Measurements from ENCODE around the gene ITSN1.
"Not testable (repeated sequence)": the region's sequence is repeated elsewhere in the genome, so short reads cannot be mapped to it uniquely, and the experiment has no call there.

Gene ITSN1

DNA sequence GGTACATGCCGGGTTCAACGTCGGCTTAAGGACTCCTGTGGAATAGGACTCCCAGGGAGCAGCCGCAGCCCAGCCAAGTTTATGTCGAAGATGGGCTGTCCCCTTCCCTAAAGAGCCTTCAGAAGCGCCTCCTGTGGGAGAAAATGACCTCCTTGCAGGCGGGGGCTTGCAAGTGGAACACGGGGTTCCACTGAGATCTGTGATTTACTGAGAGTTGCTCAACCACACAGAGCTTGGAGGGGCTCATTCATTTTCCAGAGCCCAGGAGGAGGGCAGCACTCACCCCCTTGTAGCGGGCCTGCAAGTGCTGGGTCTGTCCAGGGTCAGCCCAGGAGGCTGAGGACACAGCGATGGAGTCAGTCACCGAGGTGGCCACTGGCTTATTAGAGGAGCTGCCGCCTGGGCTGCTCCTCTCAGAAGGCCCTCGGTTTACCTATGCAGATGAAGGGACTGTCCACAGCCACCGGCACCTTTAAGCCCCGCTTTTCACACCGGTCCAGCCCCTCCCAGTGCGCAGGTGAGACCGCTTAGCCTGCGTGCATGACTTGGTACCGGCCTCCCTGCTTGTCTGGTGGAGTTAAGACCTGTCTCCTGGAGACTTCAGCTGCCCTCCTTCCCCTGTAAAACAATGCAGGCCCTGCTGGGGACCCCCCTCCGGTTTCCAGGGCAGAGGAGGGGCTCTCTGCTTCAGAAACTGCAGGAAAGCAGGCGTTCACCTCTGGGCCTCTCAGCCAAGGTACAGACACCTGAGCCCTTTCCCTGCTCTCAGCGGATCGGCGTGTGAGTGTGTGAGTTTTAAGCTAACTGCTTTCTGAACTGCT, 215.8 kb downstream of the ITSN1 start:
- DNase-seq (ENCODE audit: low read depth): no peak
- TF ChIP-seq, protein P1, sequence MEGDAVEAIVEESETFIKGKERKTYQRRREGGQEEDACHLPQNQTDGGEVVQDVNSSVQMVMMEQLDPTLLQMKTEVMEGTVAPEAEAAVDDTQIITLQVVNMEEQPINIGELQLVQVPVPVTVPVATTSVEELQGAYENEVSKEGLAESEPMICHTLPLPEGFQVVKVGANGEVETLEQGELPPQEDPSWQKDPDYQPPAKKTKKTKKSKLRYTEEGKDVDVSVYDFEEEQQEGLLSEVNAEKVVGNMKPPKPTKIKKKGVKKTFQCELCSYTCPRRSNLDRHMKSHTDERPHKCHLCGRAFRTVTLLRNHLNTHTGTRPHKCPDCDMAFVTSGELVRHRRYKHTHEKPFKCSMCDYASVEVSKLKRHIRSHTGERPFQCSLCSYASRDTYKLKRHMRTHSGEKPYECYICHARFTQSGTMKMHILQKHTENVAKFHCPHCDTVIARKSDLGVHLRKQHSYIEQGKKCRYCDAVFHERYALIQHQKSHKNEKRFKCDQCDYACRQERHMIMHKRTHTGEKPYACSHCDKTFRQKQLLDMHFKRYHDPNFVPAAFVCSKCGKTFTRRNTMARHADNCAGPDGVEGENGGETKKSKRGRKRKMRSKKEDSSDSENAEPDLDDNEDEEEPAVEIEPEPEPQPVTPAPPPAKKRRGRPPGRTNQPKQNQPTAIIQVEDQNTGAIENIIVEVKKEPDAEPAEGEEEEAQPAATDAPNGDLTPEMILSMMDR (conservative IDR thresholded peaks at IDR 0.05; ENCODE audit: low read depth, low read length): no peak
- no peak overlapping the region for H3K4me3 ChIP-seq (ENCODE audit: low read length)

DNA sequence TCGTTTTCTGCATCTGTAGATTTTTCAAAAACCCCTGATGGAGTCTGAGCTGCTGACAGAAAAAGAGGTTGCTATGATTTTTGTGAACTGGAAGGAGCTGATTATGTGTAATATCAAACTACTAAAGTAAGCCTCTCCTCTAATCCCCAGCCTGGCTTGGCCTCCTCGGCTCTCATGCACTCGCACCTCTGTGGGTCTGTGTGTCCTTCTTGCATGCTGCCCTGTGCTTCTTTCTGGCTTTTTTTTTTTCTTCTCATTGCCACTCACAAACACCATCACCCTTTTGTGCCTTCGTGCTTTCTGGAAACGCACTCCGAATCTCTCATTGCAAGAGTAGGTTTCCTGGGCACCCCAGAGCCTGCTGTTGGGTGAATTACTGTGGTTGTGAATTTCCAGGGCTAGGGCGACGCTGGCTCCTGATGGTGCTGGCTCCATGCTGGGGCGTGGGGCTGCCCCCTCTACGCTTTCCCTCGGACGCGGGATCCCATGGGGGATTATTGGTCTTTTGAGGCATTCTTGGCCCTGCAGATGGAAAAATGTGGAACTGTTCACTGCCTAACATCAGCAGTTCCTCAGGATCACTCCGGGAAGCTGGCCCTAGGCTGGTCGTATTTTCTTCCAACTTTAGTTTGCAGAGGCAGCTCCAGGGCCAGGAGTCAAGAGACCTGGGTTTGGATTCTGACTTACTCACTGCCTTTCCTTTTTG, 216.5 kb downstream of the ITSN1 start:
- no peak overlapping the region for H3K4me3 ChIP-seq (ENCODE audit: low read length)
- TF ChIP-seq, protein P1 (conservative IDR thresholded peaks at IDR 0.05; ENCODE audit: low read depth, low read length): no peak
- no peak for DNase-seq (ENCODE audit: low read depth)

DNA sequence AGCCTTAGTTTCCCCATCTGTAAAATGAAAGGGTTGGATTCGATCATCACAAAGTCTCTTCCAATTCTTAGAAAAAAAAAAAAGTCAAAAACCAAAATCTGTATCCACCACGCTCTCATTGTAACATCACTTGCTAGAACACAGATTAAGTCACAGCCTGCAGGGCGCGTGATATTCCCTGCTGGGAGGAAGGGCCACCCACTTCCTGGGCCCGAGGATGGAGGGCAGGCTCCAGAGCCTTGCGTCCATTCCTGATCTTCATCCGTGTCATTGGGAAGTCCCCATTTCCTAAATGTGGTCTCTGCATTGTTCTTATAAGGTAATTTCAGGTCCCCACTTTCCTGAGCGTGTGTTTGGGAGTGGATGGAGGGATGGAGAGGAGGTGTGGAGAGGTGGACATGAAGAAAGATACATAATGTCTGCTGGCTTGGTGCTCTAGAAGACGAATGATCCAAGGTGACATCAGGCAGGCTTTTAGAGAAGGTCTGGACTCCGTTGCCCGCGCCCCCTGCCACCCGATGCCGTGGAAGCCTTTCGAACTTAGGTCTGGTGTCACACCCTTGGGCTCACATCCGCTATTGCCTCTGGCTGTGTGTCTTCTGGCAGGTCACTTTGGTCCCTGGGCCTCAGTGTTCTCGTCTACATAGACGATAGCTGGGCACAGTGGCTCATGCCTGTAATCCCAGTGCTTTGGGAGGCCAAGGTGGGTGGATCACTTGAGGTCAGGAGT, 217.2 kb downstream of the ITSN1 start:
- H3K4me3 ChIP-seq (ENCODE audit: low read length): no peak overlapping the region
- DNase-seq (ENCODE audit: low read depth): no peak
- TF ChIP-seq, protein P1 (conservative IDR thresholded peaks at IDR 0.05; ENCODE audit: low read depth, low read length): no peak

DNA sequence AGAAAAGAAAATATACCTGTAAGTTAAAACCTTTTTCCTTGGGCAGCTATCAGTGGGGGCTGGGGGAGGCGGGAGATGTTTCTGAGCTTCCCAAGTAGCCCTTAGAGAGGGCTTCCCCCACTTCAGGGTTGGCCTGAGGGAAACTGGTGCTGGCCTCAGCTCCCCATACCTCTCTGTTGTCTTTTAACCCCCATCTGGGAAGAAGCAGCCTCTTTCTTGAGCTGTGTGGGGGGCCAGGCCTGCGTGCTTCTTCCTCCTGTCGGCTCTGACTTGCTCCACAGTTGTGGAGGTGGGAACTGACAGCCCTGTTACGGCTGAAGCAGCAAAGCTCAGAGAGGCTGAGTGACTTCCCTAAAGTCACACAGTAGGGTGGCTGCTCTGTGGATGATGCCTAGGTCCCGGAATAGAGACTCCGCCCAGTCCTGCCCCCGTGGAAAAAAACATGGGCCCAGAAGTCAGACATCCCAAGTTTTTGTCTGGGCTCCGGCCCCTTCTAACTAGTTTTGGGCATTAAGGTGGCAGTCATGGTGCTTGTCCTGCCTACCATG, 218.1 kb downstream of the ITSN1 start:
- H3K4me3 ChIP-seq (ENCODE audit: low read length): no peak overlapping the region
- DNase-seq (ENCODE audit: low read depth): no peak
- TF ChIP-seq, protein P1 (conservative IDR thresholded peaks at IDR 0.05; ENCODE audit: low read depth, low read length): no peak

DNA sequence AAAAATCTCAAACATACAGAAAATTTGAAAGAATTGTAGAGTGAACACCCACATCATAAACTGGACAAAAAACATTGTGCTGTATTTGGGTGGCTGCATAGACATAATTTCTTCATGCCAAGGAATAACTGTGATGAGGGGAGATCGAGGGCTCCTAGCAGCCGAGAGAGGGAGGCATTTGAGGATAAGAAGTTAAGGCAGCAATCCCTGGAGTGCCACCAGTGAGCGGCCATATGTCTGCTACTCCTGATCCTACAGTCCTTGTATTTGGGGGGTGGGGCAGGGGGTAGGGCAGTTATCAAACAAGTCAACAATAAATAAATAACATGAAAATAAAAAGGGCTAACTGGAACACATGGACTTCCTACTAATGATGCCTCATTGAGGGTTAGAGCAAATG, 218.8 kb downstream of the ITSN1 start:
- no peak for DNase-seq (ENCODE audit: low read depth)
- TF ChIP-seq, protein P1 (conservative IDR thresholded peaks at IDR 0.05; ENCODE audit: low read depth, low read length): no peak
- H3K4me3 ChIP-seq (ENCODE audit: low read length): no peak overlapping the region

DNA sequence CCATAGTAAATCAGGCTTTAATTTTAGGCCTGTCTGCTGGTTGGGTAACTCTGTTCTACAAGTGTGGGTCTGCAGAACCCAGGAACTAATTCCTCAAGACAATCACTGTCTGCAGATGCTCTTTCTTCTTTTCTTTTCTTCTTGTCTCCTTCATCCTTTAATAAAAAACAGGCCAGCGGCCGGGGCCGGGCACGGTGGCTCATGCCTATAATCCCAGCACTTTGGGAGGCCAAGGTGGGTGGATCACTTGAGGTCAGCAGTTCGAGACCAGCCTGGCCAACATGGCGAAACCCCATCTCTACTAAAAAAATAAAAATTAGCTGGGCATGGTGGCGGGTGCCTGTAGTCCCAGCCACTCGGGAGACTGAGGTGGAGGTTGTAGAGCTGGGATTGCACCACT, 220.9 kb downstream of the ITSN1 start:
- DNase-seq (ENCODE audit: low read depth); H3K4me3 ChIP-seq (ENCODE audit: low read length): not testable (repeated sequence)

DNA sequence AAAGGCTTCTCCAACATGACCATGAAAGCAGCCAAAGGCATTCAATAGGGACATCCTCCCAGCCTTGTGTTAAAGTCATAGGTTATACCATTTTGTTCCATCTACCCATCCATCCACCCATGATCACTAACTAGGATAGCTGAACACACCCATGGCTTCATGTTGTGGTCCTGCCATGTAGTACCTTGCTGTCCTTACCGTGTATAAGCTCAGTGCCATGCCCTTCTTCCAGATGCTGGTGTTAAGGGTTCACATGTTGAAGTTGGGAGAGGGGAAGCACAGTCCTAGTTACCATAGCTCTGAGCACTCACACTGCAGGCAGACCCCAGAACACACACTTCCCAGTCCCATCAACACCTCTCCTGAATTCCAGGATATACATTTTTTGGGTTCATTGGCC, 221.8 kb downstream of the ITSN1 start:
- no peak overlapping the region for H3K4me3 ChIP-seq (ENCODE audit: low read length)
- no peak for DNase-seq (ENCODE audit: low read depth)
- TF ChIP-seq, protein P1 (conservative IDR thresholded peaks at IDR 0.05; ENCODE audit: low read depth, low read length): no peak

All from retinal pigment epithelial cell (primary cell).